Measurements from ENCODE around the gene SNRPD2. TPM values are rescaled to one million over a fixed set of nuclear protein-coding genes. Genes with fewer than 3 reads are reported as not detected.

SNRPD2 gene
- total RNA-seq, 1 donor from 2014 or later: 180 TPM

- intact Hi-C loops (cut with DNase I): no loop called here
- H3K27ac ChIP-seq: no peak overlapping the region
Observed at GRCh38 chr19:45711851-45712698, 20.3 kb upstream of the SNRPD2 start.

GRCh38 chr19:45710356-45711130 lies 18.8 kb upstream of the SNRPD2 start:
- no peak for DNase-seq (ENCODE audit: extremely low spot score in 2 of 2)
- H3K9me3 ChIP-seq: no peaks in the 10 kb centered on the region
- TF ChIP-seq POLR2AphosphoS5 (IDR thresholded peaks at IDR 0.05; ENCODE audit: insufficient read depth in 1 of 2, low read depth in 1 of 2): no peak
- no peak for TF ChIP-seq POLR2A (IDR thresholded peaks at IDR 0.05)
- no peak for TF ChIP-seq CTCF (IDR thresholded peaks at IDR 0.05)
- no peaks in the 10 kb centered on the region for H3K27me3 ChIP-seq
- no peak overlapping the region for H3K4me3 ChIP-seq
- H3K36me3 ChIP-seq: peaks cover 0 to 22% of the 10 kb centered on the region in 2 donors
- no peaks in the 10 kb centered on the region for H3K4me1 ChIP-seq
- no peak overlapping the region for H3K27ac ChIP-seq
- intact Hi-C loops (cut with DNase I): no loop called here

More at GRCh38 chr19:45711851-45712698, 20.3 kb upstream of the SNRPD2 start:
- no peaks in the 10 kb centered on the region for H3K9me3 ChIP-seq
- H3K4me3 ChIP-seq: no peak overlapping the region
- peaks cover 9% of the 10 kb centered on the region for H3K4me1 ChIP-seq
- TF ChIP-seq POLR2AphosphoS5 (IDR thresholded peaks at IDR 0.05; ENCODE audit: insufficient read depth in 1 of 2, low read depth in 1 of 2) (no peak), POLR2A (IDR thresholded peaks at IDR 0.05) (no peak), CTCF (IDR thresholded peaks at IDR 0.05) (no peak)
- no peak for DNase-seq (ENCODE audit: extremely low spot score in 2 of 2)
- H3K27me3 ChIP-seq: no peaks in the 10 kb centered on the region
- H3K36me3 ChIP-seq: peaks cover 0 to 22% of the 10 kb centered on the region in 2 donors

- no peaks in the 10 kb centered on the region for H3K4me1 ChIP-seq
- no peak overlapping the region for H3K27ac ChIP-seq
- intact Hi-C loops (cut with DNase I): no loop called here
- no peak overlapping the region for H3K4me3 ChIP-seq
- H3K27me3 ChIP-seq: no peaks in the 10 kb centered on the region
- no peak for DNase-seq (ENCODE audit: extremely low spot score in 2 of 2)
- peaks cover 0 to 10% of the 10 kb centered on the region in 2 donors for H3K36me3 ChIP-seq
- H3K9me3 ChIP-seq: no peaks in the 10 kb centered on the region
- TF ChIP-seq CTCF (IDR thresholded peaks at IDR 0.05) (no peak), POLR2A (IDR thresholded peaks at IDR 0.05) (no peak), POLR2AphosphoS5 (IDR thresholded peaks at IDR 0.05; ENCODE audit: insufficient read depth in 1 of 2, low read depth in 1 of 2) (no peak)
Observed at GRCh38 chr19:45705710-45706415, 14.1 kb upstream of the SNRPD2 start.

- DNase-seq (ENCODE audit: extremely low spot score in 2 of 2): no peak
- Histone ChIP-seq H3K4me1 (no peaks in the 10 kb centered on the region), H3K27ac (no peak overlapping the region), H3K4me3 (no peak overlapping the region), H3K36me3 (peaks cover 0 to 10% of the 10 kb centered on the region in 2 donors), H3K27me3 (no peaks in the 10 kb centered on the region), H3K9me3 (no peaks in the 10 kb centered on the region)
- intact Hi-C loops (cut with DNase I): no loop called here
- no peak for TF ChIP-seq CTCF (IDR thresholded peaks at IDR 0.05)
- TF ChIP-seq POLR2A (IDR thresholded peaks at IDR 0.05): no peak
- no peak for TF ChIP-seq POLR2AphosphoS5 (IDR thresholded peaks at IDR 0.05; ENCODE audit: insufficient read depth in 1 of 2, low read depth in 1 of 2)
Observed at GRCh38 chr19:45705115-45705514, 13.4 kb upstream of the SNRPD2 start.

Data from vagina (tissue), 2 donors.